Measurements from ENCODE around the gene PHF11.
"Not testable (repeated sequence)": the region's sequence is repeated elsewhere in the genome, so short reads cannot be mapped to it uniquely, and the experiment has no call there.

PHF11 gene

GRCh38 chr13:49550942-49551644 lies 55.3 kb downstream of the PHF11 start:
- Histone ChIP-seq H3K36me3 (ENCODE audit: control insufficient read depth, low read depth, low read length) (peaks cover 13% of the 10 kb centered on the region), H3K9me3 (ENCODE audit: control insufficient read depth, low read depth, low read length) (no peaks in the 10 kb centered on the region), H3K4me1 (ENCODE audit: control insufficient read depth, low read depth, low read length) (no peaks in the 10 kb centered on the region), H3K4me3 (ENCODE audit: low read length) (no peak overlapping the region), H3K9ac (ENCODE audit: low read length) (no peak overlapping the region), H3K27me3 (ENCODE audit: control insufficient read depth, insufficient read depth, low read length) (no peaks in the 10 kb centered on the region), H3K27ac (ENCODE audit: low read length) (no peak overlapping the region)

DNA sequence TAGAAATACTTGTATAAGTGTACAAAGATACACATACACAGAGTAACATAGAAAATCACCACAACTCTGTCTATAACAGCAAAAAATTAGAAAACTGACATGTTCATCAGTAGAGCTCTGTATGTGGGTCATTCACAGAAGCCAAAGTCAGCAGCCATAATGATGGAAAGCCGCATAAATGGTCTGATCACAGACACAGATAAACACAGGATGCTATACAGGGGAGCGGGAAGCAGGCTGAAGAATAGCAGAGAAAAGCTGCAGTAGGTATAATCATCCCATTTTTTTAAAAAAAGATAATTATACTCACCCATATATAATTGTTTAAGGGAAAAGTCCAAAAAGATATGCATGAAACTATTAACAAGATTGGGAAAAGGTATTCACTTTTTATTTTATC lies 58.1 kb downstream of the PHF11 start:
- H3K4me3 ChIP-seq (ENCODE audit: low read length) = no peak overlapping the region

DNA sequence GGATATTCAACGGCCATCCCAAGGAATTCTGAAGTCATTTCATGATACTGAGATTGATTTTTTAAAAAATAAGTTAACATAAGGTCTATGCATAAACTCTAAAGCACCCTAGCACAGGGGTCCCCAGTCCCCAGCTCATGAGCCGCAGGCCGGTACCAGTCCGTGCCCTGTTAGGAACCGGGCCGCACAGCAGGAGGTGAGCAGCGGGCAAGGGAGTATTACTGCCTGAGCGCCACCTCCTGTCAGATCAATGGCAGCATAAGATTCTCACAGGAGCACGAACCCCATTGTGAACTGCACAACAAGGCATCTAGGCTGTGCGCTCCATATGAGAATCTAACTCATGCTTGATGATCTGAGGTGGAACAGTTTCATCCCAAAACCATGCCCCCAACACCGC lies 58.6 kb downstream of the PHF11 start:
- H3K27me3 ChIP-seq (ENCODE audit: control insufficient read depth, insufficient read depth, low read length) = no peaks in the 10 kb centered on the region
- no peak overlapping the region for H3K9ac ChIP-seq (ENCODE audit: low read length)
- H3K4me3 ChIP-seq (ENCODE audit: low read length) = no peak overlapping the region
- peaks cover 15% of the 10 kb centered on the region for H3K36me3 ChIP-seq (ENCODE audit: control insufficient read depth, low read depth, low read length)
- H3K9me3 ChIP-seq (ENCODE audit: control insufficient read depth, low read depth, low read length) = no peaks in the 10 kb centered on the region
- H3K27ac ChIP-seq (ENCODE audit: low read length) = no peak overlapping the region
- H3K4me1 ChIP-seq (ENCODE audit: control insufficient read depth, low read depth, low read length) = no peaks in the 10 kb centered on the region

More for the DNA sequence above, 58.1 kb downstream of the PHF11 start:
- Histone ChIP-seq H3K9me3 (ENCODE audit: control insufficient read depth, low read depth, low read length) (no peaks in the 10 kb centered on the region), H3K36me3 (ENCODE audit: control insufficient read depth, low read depth, low read length) (peaks cover 13% of the 10 kb centered on the region), H3K27ac (ENCODE audit: low read length) (no peak overlapping the region), H3K4me1 (ENCODE audit: control insufficient read depth, low read depth, low read length) (no peaks in the 10 kb centered on the region), H3K9ac (ENCODE audit: low read length) (no peak overlapping the region), H3K27me3 (ENCODE audit: control insufficient read depth, insufficient read depth, low read length) (no peaks in the 10 kb centered on the region)

DNA sequence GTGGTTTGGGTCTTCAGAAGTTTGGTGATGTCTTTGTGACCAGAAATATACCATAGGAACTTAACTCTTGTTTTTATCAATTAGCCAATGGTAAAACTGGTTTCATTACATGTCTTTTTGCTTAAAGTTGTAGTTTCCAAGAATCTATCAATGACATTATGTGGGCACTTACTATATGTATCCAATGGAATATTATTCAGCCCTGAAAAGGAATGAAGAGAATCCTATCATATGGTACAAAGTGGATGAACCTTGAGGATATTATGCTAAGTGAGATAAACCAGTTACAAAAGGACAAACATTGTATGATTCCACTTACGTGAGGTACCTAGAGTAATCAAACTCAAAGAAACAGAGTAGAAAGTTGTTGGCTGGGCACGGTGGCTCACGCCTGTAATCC lies 63.3 kb downstream of the PHF11 start:
- peaks cover 18% of the 10 kb centered on the region for H3K36me3 ChIP-seq (ENCODE audit: control insufficient read depth, low read depth, low read length)
- no peaks in the 10 kb centered on the region for H3K9me3 ChIP-seq (ENCODE audit: control insufficient read depth, low read depth, low read length)
- H3K4me3 ChIP-seq (ENCODE audit: low read length) = no peak overlapping the region
- H3K27ac ChIP-seq (ENCODE audit: low read length) = no peak overlapping the region
- no peaks in the 10 kb centered on the region for H3K4me1 ChIP-seq (ENCODE audit: control insufficient read depth, low read depth, low read length)
- no peak overlapping the region for H3K9ac ChIP-seq (ENCODE audit: low read length)
- H3K27me3 ChIP-seq (ENCODE audit: control insufficient read depth, insufficient read depth, low read length) = no peaks in the 10 kb centered on the region

GRCh38 chr13:49560270-49561061 lies 64.7 kb downstream of the PHF11 start:
- Histone ChIP-seq H3K27me3 (ENCODE audit: control insufficient read depth, insufficient read depth, low read length) (no peaks in the 10 kb centered on the region), H3K4me1 (ENCODE audit: control insufficient read depth, low read depth, low read length) (no peaks in the 10 kb centered on the region), H3K9ac (ENCODE audit: low read length) (no peak overlapping the region), H3K27ac (ENCODE audit: low read length) (no peak overlapping the region), H3K9me3 (ENCODE audit: control insufficient read depth, low read depth, low read length) (no peaks in the 10 kb centered on the region), H3K36me3 (ENCODE audit: control insufficient read depth, low read depth, low read length) (peaks cover 19% of the 10 kb centered on the region), H3K4me3 (ENCODE audit: low read length) (no peak overlapping the region)

DNA sequence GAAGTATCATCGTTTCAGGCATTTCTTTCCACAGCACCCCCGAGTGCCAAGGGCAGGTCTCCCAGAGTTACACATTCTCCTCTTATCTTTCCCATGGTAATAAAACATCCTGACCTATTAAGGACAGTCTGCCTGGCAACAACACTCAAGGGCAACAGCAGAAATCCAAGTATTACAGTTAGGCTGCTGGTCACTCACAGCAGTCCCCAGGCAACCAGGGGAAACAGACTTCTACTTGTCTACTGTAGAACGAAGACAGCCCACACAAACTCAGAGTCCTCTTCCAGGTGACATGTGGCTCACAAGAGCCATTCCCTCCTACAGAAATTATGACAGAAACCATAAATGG lies 65.3 kb downstream of the PHF11 start:
- Histone ChIP-seq H3K36me3 (ENCODE audit: control insufficient read depth, low read depth, low read length) (peaks cover 16% of the 10 kb centered on the region), H3K27ac (ENCODE audit: low read length) (no peak overlapping the region), H3K9me3 (ENCODE audit: control insufficient read depth, low read depth, low read length) (no peaks in the 10 kb centered on the region), H3K9ac (ENCODE audit: low read length) (no peak overlapping the region), H3K4me1 (ENCODE audit: control insufficient read depth, low read depth, low read length) (no peaks in the 10 kb centered on the region), H3K4me3 (ENCODE audit: low read length) (no peak overlapping the region), H3K27me3 (ENCODE audit: control insufficient read depth, insufficient read depth, low read length) (no peaks in the 10 kb centered on the region)

GRCh38 chr13:49563516-49563915 lies 67.8 kb downstream of the PHF11 start:
- Histone ChIP-seq H3K9ac (ENCODE audit: low read length) (no peak overlapping the region), H3K4me1 (ENCODE audit: control insufficient read depth, low read depth, low read length) (no peaks in the 10 kb centered on the region), H3K9me3 (ENCODE audit: control insufficient read depth, low read depth, low read length) (no peaks in the 10 kb centered on the region), H3K4me3 (ENCODE audit: low read length) (no peak overlapping the region), H3K36me3 (ENCODE audit: control insufficient read depth, low read depth, low read length) (peaks cover 22% of the 10 kb centered on the region), H3K27ac (ENCODE audit: low read length) (no peak overlapping the region), H3K27me3 (ENCODE audit: control insufficient read depth, insufficient read depth, low read length) (no peaks in the 10 kb centered on the region)

GRCh38 chr13:49565461-49565860 lies 69.7 kb downstream of the PHF11 start:
- not testable (repeated sequence) for H3K27me3 ChIP-seq (ENCODE audit: control insufficient read depth, insufficient read depth, low read length); H3K9ac ChIP-seq (ENCODE audit: low read length); H3K9me3 ChIP-seq (ENCODE audit: control insufficient read depth, low read depth, low read length); H3K4me1 ChIP-seq (ENCODE audit: control insufficient read depth, low read depth, low read length); H3K27ac ChIP-seq (ENCODE audit: low read length); H3K4me3 ChIP-seq (ENCODE audit: low read length)
- peaks cover 17% of the 10 kb centered on the region for H3K36me3 ChIP-seq (ENCODE audit: control insufficient read depth, low read depth, low read length)

- Histone ChIP-seq H3K4me3 (ENCODE audit: low read length) (no peak overlapping the region), H3K27ac (ENCODE audit: low read length) (no peak overlapping the region), H3K27me3 (ENCODE audit: control insufficient read depth, insufficient read depth, low read length) (no peaks in the 10 kb centered on the region), H3K9me3 (ENCODE audit: control insufficient read depth, low read depth, low read length) (no peaks in the 10 kb centered on the region), H3K4me1 (ENCODE audit: control insufficient read depth, low read depth, low read length) (no peaks in the 10 kb centered on the region), H3K9ac (ENCODE audit: low read length) (no peak overlapping the region), H3K36me3 (ENCODE audit: control insufficient read depth, low read depth, low read length) (peaks cover 17% of the 10 kb centered on the region)
Observed at GRCh38 chr13:49566461-49566860, 70.7 kb downstream of the PHF11 start.

DNA sequence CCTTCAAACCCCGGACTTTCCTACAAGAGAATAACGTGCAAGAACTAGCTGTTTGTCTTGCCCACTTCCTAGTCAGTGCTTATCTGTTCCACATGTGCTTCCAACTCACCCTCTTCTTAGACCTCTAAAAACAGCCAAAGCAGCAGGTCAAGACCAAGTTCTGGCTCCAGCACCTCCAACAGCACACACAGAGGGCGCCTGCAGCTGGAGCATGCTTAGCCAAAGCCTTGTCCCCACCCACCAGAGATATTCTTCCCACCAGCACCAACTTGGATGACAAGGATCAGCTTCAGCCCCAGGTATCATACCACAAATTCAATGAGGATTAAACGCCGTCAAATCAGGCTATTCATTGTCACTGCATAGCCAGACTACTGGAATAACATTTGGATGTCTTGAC lies 71.7 kb downstream of the PHF11 start:
- no peak overlapping the region for H3K4me3 ChIP-seq (ENCODE audit: low read length)
- no peaks in the 10 kb centered on the region for H3K4me1 ChIP-seq (ENCODE audit: control insufficient read depth, low read depth, low read length)
- no peak overlapping the region for H3K27ac ChIP-seq (ENCODE audit: low read length)
- no peak overlapping the region for H3K9ac ChIP-seq (ENCODE audit: low read length)
- no peaks in the 10 kb centered on the region for H3K27me3 ChIP-seq (ENCODE audit: control insufficient read depth, insufficient read depth, low read length)
- H3K36me3 ChIP-seq (ENCODE audit: control insufficient read depth, low read depth, low read length) = peaks cover 17% of the 10 kb centered on the region
- H3K9me3 ChIP-seq (ENCODE audit: control insufficient read depth, low read depth, low read length) = no peaks in the 10 kb centered on the region

DNA sequence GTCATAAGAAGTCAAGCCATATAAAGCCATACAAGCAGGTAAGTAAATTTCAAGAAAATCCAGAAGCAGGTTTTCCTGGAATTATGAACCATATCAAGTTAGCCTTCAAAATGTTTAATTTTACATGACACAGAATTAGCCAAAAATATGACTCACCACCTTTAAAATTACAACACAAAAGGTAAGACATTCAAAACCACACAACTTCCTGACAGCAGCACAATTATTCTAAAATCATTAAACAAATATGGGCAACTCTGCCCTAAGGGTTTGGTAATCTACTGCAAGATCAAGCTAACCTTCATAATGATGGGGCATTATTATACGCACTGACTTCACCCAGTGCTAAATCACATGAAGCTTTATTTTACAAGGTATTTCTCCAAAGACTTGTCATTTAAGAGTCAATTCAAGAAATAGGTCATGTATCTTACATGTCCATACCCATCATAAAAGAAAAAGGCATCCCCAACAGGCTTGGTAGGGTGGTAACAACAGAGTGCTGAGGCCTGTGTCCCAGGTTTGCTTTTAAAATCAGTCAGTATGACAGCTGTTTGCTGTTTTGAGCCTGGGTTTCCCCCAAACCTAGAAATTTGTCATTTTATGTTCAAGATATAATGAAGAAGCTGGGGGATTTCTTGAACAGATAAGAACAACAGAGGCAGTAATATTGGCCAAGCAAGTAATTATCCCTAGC lies 74.4 kb downstream of the PHF11 start:
- Histone ChIP-seq H3K36me3 (ENCODE audit: control insufficient read depth, low read depth, low read length) (peaks cover 10% of the 10 kb centered on the region), H3K4me1 (ENCODE audit: control insufficient read depth, low read depth, low read length) (no peaks in the 10 kb centered on the region), H3K27me3 (ENCODE audit: control insufficient read depth, insufficient read depth, low read length) (no peaks in the 10 kb centered on the region), H3K9ac (ENCODE audit: low read length) (no peak overlapping the region), H3K4me3 (ENCODE audit: low read length) (no peak overlapping the region), H3K27ac (ENCODE audit: low read length) (no peak overlapping the region), H3K9me3 (ENCODE audit: control insufficient read depth, low read depth, low read length) (no peaks in the 10 kb centered on the region)

Data from iPS-18a (cell line).